HepG2 (cell line): ENCODE data around the gene DNAJC5. TPM values are rescaled to one million over a fixed set of nuclear protein-coding genes. Genes with fewer than 3 reads are reported as not detected.

Experiments
- BCL3 ChIP-seq: sonication (generic); formaldehyde crosslinking; IDR thresholded peaks from 2 replicates; pipeline ENCODE4 v1.5.1; 2020; ENCODE audit warnings: mild to moderate bottlenecking, missing genetic modification reagents, moderate library complexity
- BRF2 ChIP-seq: sonication (generic); formaldehyde crosslinking; IDR thresholded peaks from 2 replicates; pipeline ENCODE4 v1.8.1; 2022; ENCODE audit warnings: mild to moderate bottlenecking, missing genetic modification reagents
- CENPT ChIP-seq: sonication (generic); formaldehyde crosslinking; IDR thresholded peaks from 2 replicates; pipeline ENCODE4 v1.8.0; 2022; ENCODE audit warnings: low read depth, mild to moderate bottlenecking, moderate library complexity, missing genetic modification reagents
- CENPX ChIP-seq: sonication (generic); formaldehyde crosslinking; IDR thresholded peaks from 2 replicates; pipeline ENCODE4 v1.9.0; 2021; ENCODE audit warnings: mild to moderate bottlenecking, missing genetic modification reagents, moderate library complexity
- EZH2 ChIP-seq: conservative IDR thresholded peaks from 2 replicates; pipeline ENCODE4 v1.6.1; 2012; ENCODE audit warnings: mild to moderate bottlenecking, low read depth, low read length, moderate library complexity
- FUBP1 ChIP-seq: sonication (generic); formaldehyde crosslinking; IDR thresholded peaks from 2 replicates; pipeline ENCODE4 v1.5.1; 2020; ENCODE audit warnings: missing genetic modification reagents, mild to moderate bottlenecking, borderline replicate concordance
- HMG20A ChIP-seq: IDR thresholded peaks from 2 replicates; pipeline ENCODE4 v1.6.1; 2016; ENCODE audit warnings: borderline replicate concordance
- KMT2A ChIP-seq: sonication (generic); formaldehyde crosslinking; IDR thresholded peaks from 2 replicates; pipeline ENCODE4 v1.4.0; 2020; ENCODE audit warnings: missing genetic modification reagents
- PHF5A ChIP-seq: IDR thresholded peaks from one replicate; pipeline ENCODE4 v1.6.1; 2018; ENCODE audit warnings: low read depth, missing genetic modification reagents; ENCODE audit not compliant: unreplicated experiment
- POLR2AphosphoS2 ChIP-seq: IDR thresholded peaks from 2 replicates; pipeline ENCODE4 v1.6.1; 2011; ENCODE audit warnings: low read depth, low read length, improper control_type of control experiment
- PTBP1 ChIP-seq: fragments of 200-400 bp; formaldehyde crosslinking; IDR thresholded peaks from 2 replicates; pipeline ENCODE4 v1.6.1; 2018; ENCODE audit warnings: low read length, low read depth; ENCODE audit not compliant: poor library complexity, severe bottlenecking
- RCOR2 ChIP-seq: IDR thresholded peaks from 2 replicates; pipeline ENCODE4 v1.6.1; 2016; ENCODE audit warnings: missing biosample characterization, missing genetic modification reagents
- SOX5 ChIP-seq: IDR thresholded peaks from 2 replicates; pipeline ENCODE4 v1.6.1; 2016; ENCODE audit warnings: borderline replicate concordance
- SRSF1 ChIP-seq: fragments of 200-400 bp; formaldehyde crosslinking; optimal IDR thresholded peaks from 2 replicates; pipeline ENCODE3; 2017; ENCODE audit warnings: mild to moderate bottlenecking, low read depth, low read length, moderate library complexity
- ZNF101 ChIP-seq: sonication (generic); formaldehyde crosslinking; IDR thresholded peaks from 2 replicates; pipeline ENCODE4 v1.4.0; 2020; ENCODE audit warnings: mild to moderate bottlenecking, low read depth, missing genetic modification reagents, borderline replicate concordance
- ZNF160 ChIP-seq: sonication (generic); formaldehyde crosslinking; IDR thresholded peaks from 2 replicates; pipeline ENCODE4 v1.8.0; 2022; ENCODE audit warnings: mild to moderate bottlenecking, inconsistent platforms, missing genetic modification reagents
- ZNF256 ChIP-seq: sonication (generic); formaldehyde crosslinking; conservative IDR thresholded peaks from 2 replicates; pipeline ENCODE4 v1.4.0; 2020; ENCODE audit warnings: missing genetic modification reagents
- ZNF30 ChIP-seq: sonication (generic); formaldehyde crosslinking; IDR thresholded peaks from 2 replicates; pipeline ENCODE4 v1.5.0; 2020; ENCODE audit warnings: mild to moderate bottlenecking, missing genetic modification reagents
- ZNF543 ChIP-seq: sonication (generic); formaldehyde crosslinking; IDR thresholded peaks from 2 replicates; pipeline ENCODE4 v1.4.0; 2020; ENCODE audit warnings: mild to moderate bottlenecking, missing genetic modification reagents
- ZNF589 ChIP-seq: sonication (generic); formaldehyde crosslinking; conservative IDR thresholded peaks from 2 replicates; pipeline ENCODE4 v1.8.0; 2022; ENCODE audit warnings: mild to moderate bottlenecking, moderate library complexity, missing genetic modification reagents
- polyA plus RNA-seq, 8 experiments: library from polyadenylated mRNA; depleted of rRNA in 3 of 8; stranded (reverse) in 7 of 8; unstranded in 1 of 8; fragments of >200 nt; fragmentation: Illumina TruSeq in 4 of 8; extraction: Trizol in 4 of 8; gene quantifications; 2 replicates each; pipeline versions ENCODE4 v1.2.1 to v1.2.3, GENCODE V29; 2011 to 2016; ENCODE audit warnings: low read depth in 4 of 8, missing spikeins in 1 of 8, mixed read lengths in 1 of 8; ENCODE audit not compliant: insufficient read depth in 1 of 8
- total RNA-seq, 5 experiments: library from RNA; depleted of rRNA; stranded (reverse); fragments of >200 nt; fragmentation: Illumina TruSeq; extraction: Trizol; gene quantifications; 2 replicates each; pipeline ENCODE4 v1.2.3, GENCODE V29; 2016; ENCODE audit warnings: low read depth in 1 of 5
- TF ChIP-seq, protein P1 (sequence below): fragments of 450-650 bp; IDR thresholded peaks from 2 replicates; pipeline ENCODE4 v1.6.1; 2016
- TF ChIP-seq, protein P2 (sequence below): sonication (generic); formaldehyde crosslinking; IDR thresholded peaks from 2 replicates; pipeline ENCODE4 v1.4.0; 2020; ENCODE audit warnings: mild to moderate bottlenecking, missing genetic modification reagents

DNAJC5 gene
- total and polyA plus RNA-seq, 2 of the 13 experiments (the other 11 are each of a cell fraction or from before 2014, with no cell fraction given) = 42.8 to 64.5 TPM

DNA sequence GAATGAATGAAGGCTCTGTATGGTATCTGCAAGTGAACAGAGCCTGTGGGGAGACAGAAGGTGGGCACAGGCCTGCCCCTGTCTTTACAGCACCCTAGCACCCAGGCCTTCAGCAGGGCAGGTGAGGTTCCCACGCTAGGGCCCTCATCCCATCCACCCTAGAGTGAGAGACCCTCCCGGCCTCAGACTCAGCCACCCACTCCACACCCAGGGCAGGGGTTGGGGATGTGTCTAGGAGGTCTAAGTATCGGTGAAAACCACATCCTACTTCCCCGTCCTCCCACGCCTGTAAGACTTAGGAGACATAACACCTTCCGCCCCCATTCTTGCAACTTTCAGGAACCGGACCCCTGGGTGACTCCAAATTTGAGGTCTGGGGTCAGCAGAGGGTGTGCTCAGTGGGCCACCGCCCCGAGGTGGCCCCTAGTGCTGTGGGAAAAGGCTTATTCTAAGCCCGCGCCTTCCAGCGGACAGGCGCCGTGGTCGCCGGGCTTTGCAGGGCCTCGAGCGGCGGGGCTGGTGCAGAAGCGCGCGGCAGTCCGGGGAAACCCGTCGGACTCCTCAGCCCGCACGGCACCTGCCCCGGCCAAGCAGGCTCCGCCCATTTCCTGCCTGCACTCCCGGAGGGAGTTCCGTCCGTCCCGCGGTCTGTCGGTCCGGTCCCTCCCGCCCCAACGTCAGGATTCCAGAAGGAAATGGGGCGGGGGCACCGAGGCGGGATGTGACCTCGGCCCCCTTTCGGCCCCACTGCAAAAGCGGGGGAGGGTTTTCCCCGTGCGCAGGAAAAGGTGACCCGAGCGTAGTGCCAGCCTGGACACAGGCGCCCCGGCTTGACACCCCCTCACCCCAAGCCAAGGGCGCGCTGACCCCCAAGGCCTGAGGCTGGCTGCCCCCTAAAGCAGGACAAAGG lies 83.6 kb downstream of the DNAJC5 start (continued):
- TF ChIP-seq EZH2 (no peak), CENPT (no peak), POLR2AphosphoS2 (no peak), ZNF543 (CRISPR knock-in tag) (no peak; the same call in 1 of the 2 replicates), ZNF30 (CRISPR knock-in tag) (peak; percentile 38; the same call in 1 of the 2 replicates), ZNF589 (CRISPR knock-in tag) (peak; percentile 19; the same call in 1 of the 2 replicates), BCL3 (CRISPR knock-in tag) (peak; percentile 93), BRF2 (no peak), SOX5 (CRISPR knock-in tag) (peak; percentile 55), ZNF256 (CRISPR knock-in tag) (peak; percentile 68; the same call in 1 of the 2 replicates), RCOR2 (CRISPR knock-in tag) (no peak), SRSF1 (peak; percentile 91), PTBP1 (no peak), KMT2A (CRISPR knock-in tag) (peak; percentile 93), FUBP1 (CRISPR knock-in tag) (no peak), HMG20A (CRISPR knock-in tag) (peak; percentile 27; the same call in 1 of the 2 replicates), ZNF160 (CRISPR knock-in tag) (peak; percentile 80), ZNF101 (no peak), CENPX (CRISPR knock-in tag) (no peak), PHF5A (CRISPR knock-in tag) (peak; percentile 95)
- TF ChIP-seq, protein P1, sequence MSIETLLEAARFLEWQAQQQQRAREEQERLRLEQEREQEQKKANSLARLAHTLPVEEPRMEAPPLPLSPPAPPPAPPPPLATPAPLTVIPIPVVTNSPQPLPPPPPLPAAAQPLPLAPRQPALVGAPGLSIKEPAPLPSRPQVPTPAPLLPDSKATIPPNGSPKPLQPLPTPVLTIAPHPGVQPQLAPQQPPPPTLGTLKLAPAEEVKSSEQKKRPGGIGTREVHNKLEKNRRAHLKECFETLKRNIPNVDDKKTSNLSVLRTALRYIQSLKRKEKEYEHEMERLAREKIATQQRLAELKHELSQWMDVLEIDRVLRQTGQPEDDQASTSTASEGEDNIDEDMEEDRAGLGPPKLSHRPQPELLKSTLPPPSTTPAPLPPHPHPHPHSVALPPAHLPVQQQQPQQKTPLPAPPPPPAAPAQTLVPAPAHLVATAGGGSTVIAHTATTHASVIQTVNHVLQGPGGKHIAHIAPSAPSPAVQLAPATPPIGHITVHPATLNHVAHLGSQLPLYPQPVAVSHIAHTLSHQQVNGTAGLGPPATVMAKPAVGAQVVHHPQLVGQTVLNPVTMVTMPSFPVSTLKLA = no peak
- TF ChIP-seq, protein P2, sequence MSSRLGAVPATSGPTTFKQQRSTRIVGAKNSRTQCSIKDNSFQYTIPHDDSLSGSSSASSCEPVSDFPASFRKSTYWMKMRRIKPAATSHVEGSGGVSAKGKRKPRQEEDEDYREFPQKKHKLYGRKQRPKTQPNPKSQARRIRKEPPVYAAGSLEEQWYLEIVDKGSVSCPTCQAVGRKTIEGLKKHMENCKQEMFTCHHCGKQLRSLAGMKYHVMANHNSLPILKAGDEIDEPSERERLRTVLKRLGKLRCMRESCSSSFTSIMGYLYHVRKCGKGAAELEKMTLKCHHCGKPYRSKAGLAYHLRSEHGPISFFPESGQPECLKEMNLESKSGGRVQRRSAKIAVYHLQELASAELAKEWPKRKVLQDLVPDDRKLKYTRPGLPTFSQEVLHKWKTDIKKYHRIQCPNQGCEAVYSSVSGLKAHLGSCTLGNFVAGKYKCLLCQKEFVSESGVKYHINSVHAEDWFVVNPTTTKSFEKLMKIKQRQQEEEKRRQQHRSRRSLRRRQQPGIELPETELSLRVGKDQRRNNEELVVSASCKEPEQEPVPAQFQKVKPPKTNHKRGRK (CRISPR knock-in tag) = peak; percentile 32; the same call in 1 of the 2 replicates
